DND-41 (cell line): ENCODE data around the gene PRTFDC1.

Source experiments
- ATAC-seq: fragments of 200-7000 bp; cut with Tn5 transposase; 3 replicates; pipeline ENCODE4 v1.9.1; 2021; ENCODE audit warnings: low read depth; ENCODE audit not compliant: insufficient read depth
- DNase-seq: peaks from one replicate; pipeline ENCODE4 v3.0.0-alpha.2; 2020
- H2AFZ ChIP-seq: 2 replicates; pipeline ENCODE4 v1.6.0; 2012; ENCODE audit warnings: low read depth, low read length
- H3K27ac ChIP-seq: 2 replicates; pipeline ENCODE4 v1.5.1; 2012; ENCODE audit warnings: low read length, inconsistent platforms
- H3K27me3 ChIP-seq: fragments of 200-600 bp; sonication (generic); 2 replicates; pipeline ENCODE4 v1.6.0; 2012; ENCODE audit warnings: low read length, mild to moderate bottlenecking, inconsistent platforms; ENCODE audit not compliant: insufficient read depth, poor library complexity
- H3K36me3 ChIP-seq: 2 replicates; pipeline ENCODE4 v1.5.1; 2012; ENCODE audit warnings: low read length, inconsistent platforms; ENCODE audit not compliant: insufficient read depth
- H3K4me1 ChIP-seq: 2 replicates; pipeline ENCODE4 v1.5.1; 2012; ENCODE audit warnings: mild to moderate bottlenecking, low read length; ENCODE audit not compliant: insufficient read depth
- H3K4me2 ChIP-seq: 2 replicates; pipeline ENCODE4 v1.6.0; 2012; ENCODE audit warnings: mild to moderate bottlenecking, moderate library complexity, low read length, inconsistent platforms; ENCODE audit not compliant: insufficient read depth
- H3K4me3 ChIP-seq, 2 experiments: fragments of 200-600 bp in 1 of 2; shearing (Covaris generic) in 1 of 2; 2 replicates each; pipeline ENCODE4 v1.5.1; 2012 to 2016; ENCODE audit warnings: inconsistent platforms in 2 of 2, low read length in 2 of 2, mild to moderate bottlenecking in 2 of 2, low read depth in 1 of 2, moderate library complexity in 1 of 2
- H3K79me2 ChIP-seq: 2 replicates; pipeline ENCODE4 v1.6.0; 2012; ENCODE audit warnings: low read length, inconsistent platforms; ENCODE audit not compliant: insufficient read depth
- H3K9ac ChIP-seq: 2 replicates; pipeline ENCODE4 v1.6.0; 2012; ENCODE audit warnings: low read depth, mild to moderate bottlenecking, inconsistent platforms, low read length, moderate library complexity
- H3K9me3 ChIP-seq: 2 replicates; pipeline ENCODE4 v1.5.1; 2012; ENCODE audit warnings: low read length, moderate library complexity, mild to moderate bottlenecking, inconsistent platforms; ENCODE audit not compliant: insufficient read depth, severe bottlenecking
- H4K20me1 ChIP-seq: 2 replicates; pipeline ENCODE4 v1.6.0; 2012; ENCODE audit warnings: low read length; ENCODE audit not compliant: insufficient read depth
- EZH2 ChIP-seq: IDR thresholded peaks from 3 replicates; pipeline ENCODE4 v1.6.1; 2012; ENCODE audit warnings: borderline replicate concordance, low read depth, mild to moderate bottlenecking, moderate library complexity, low read length, inconsistent platforms; ENCODE audit not compliant: severe bottlenecking
- TF ChIP-seq, protein P1 (sequence below): IDR thresholded peaks from 2 replicates; pipeline ENCODE4 v1.5.1; 2012; ENCODE audit warnings: borderline replicate concordance, low read length, moderate library complexity, mild to moderate bottlenecking; ENCODE audit not compliant: poor library complexity, severe bottlenecking; ENCODE audit errors: extremely low read depth

PRTFDC1 gene

GRCh38 chr10:24993237-24993958 lies 41.0 kb upstream of the PRTFDC1 start:
- H3K27ac ChIP-seq, result no peak overlapping the region
- H3K9me3 ChIP-seq, result no peaks in the 10 kb centered on the region
- H3K9ac ChIP-seq, result no peak overlapping the region
- H3K79me2 ChIP-seq, result no peaks in the 10 kb centered on the region
- no peaks in the 10 kb centered on the region for H3K27me3 ChIP-seq
- ATAC-seq, result no peak
- no peaks in the 10 kb centered on the region for H3K4me1 ChIP-seq
- H2AFZ ChIP-seq, result no peak overlapping the region
- TF ChIP-seq EZH2, result no peak
- TF ChIP-seq, protein P1, sequence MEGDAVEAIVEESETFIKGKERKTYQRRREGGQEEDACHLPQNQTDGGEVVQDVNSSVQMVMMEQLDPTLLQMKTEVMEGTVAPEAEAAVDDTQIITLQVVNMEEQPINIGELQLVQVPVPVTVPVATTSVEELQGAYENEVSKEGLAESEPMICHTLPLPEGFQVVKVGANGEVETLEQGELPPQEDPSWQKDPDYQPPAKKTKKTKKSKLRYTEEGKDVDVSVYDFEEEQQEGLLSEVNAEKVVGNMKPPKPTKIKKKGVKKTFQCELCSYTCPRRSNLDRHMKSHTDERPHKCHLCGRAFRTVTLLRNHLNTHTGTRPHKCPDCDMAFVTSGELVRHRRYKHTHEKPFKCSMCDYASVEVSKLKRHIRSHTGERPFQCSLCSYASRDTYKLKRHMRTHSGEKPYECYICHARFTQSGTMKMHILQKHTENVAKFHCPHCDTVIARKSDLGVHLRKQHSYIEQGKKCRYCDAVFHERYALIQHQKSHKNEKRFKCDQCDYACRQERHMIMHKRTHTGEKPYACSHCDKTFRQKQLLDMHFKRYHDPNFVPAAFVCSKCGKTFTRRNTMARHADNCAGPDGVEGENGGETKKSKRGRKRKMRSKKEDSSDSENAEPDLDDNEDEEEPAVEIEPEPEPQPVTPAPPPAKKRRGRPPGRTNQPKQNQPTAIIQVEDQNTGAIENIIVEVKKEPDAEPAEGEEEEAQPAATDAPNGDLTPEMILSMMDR, result no peak
- no peak for DNase-seq
- no peak overlapping the region for H3K4me3 ChIP-seq
- no peaks in the 10 kb centered on the region for H4K20me1 ChIP-seq
- no peaks in the 10 kb centered on the region for H3K36me3 ChIP-seq
- no peak overlapping the region for H3K4me2 ChIP-seq

- Histone ChIP-seq H3K79me2 (no peaks in the 10 kb centered on the region), H3K27me3 (no peaks in the 10 kb centered on the region), H3K4me2 (no peak overlapping the region), H3K9me3 (no peaks in the 10 kb centered on the region), H3K36me3 (no peaks in the 10 kb centered on the region), H3K27ac (no peak overlapping the region), H4K20me1 (no peaks in the 10 kb centered on the region), H2AFZ (no peak overlapping the region), H3K4me1 (no peaks in the 10 kb centered on the region), H3K9ac (no peak overlapping the region), H3K4me3 (no peak overlapping the region)
- ATAC-seq (no peak), DNase-seq (no peak)
- TF ChIP-seq, protein P1, result no peak
- no peak for TF ChIP-seq EZH2
These were observed 40.2 kb upstream of the PRTFDC1 start for GRCh38 chr10:24992512-24993133.

GRCh38 chr10:24991298-24991697 lies 38.9 kb upstream of the PRTFDC1 start:
- H3K4me3 ChIP-seq, result no peak overlapping the region
- H3K27me3 ChIP-seq, result no peaks in the 10 kb centered on the region
- H3K79me2 ChIP-seq, result no peaks in the 10 kb centered on the region
- DNase-seq (no peak), ATAC-seq (no peak)
- TF ChIP-seq, protein P1, result no peak
- no peak for TF ChIP-seq EZH2
- no peak overlapping the region for H2AFZ ChIP-seq
- no peaks in the 10 kb centered on the region for H3K9me3 ChIP-seq
- no peak overlapping the region for H3K9ac ChIP-seq
- no peaks in the 10 kb centered on the region for H4K20me1 ChIP-seq
- no peak overlapping the region for H3K4me2 ChIP-seq
- H3K36me3 ChIP-seq, result no peaks in the 10 kb centered on the region
- H3K4me1 ChIP-seq, result no peaks in the 10 kb centered on the region
- no peak overlapping the region for H3K27ac ChIP-seq
